Upper lobe of left lung (tissue), 6 donors: ENCODE measurements around the gene PRCD. TPM values are rescaled to one million over a fixed set of nuclear protein-coding genes. Genes with fewer than 3 reads are reported as not detected.
A peak's percentile ranks its signal among the peaks of the same experiment; 100 is the strongest.

ENCODE experiments used
- ATAC-seq, 2 donors: fragments of 200-7000 bp; cut with Tn5 transposase; one replicate each; pipeline ENCODE4 v1.9.1; 2022; ENCODE audit warnings: mild to moderate bottlenecking in 2 of 2, moderate library complexity in 2 of 2; ENCODE audit not compliant: low FRiP score in 2 of 2
- DNase-seq, 2 donors: peaks; one replicate each; pipeline ENCODE4 v3.0.0-alpha.2; 2019 to 2020
- H3K27ac ChIP-seq, 4 donors: fragments of 200-600 bp; sonication (generic); one replicate each; pipeline ENCODE4 v1.5.1; 2016 to 2019
- H3K27me3 ChIP-seq, 4 donors: fragments of 200-600 bp; sonication (generic); one replicate each; pipeline ENCODE4 v1.5.1; 2017 to 2019
- H3K36me3 ChIP-seq, 4 donors: fragments of 200-600 bp; sonication (generic); one replicate each; pipeline ENCODE4 v1.5.1; 2016 to 2019
- H3K4me1 ChIP-seq, 4 donors: fragments of 200-600 bp; sonication (generic); one replicate each; pipeline ENCODE4 v1.5.1; 2018 to 2019
- H3K4me3 ChIP-seq, 4 donors: fragments of 200-600 bp; sonication (generic); one replicate each; pipeline ENCODE4 v1.5.1; 2017 to 2019; ENCODE audit warnings: mild to moderate bottlenecking in 2 of 4, moderate library complexity in 1 of 4
- H3K9me3 ChIP-seq, 4 donors: fragments of 200-600 bp; sonication (generic); one replicate each; pipeline ENCODE4 v1.5.1; 2018 to 2019
- CTCF ChIP-seq, 6 experiments: fragments of 450-650 bp in 4 of 6; fragments of 200-600 bp in 2 of 6; sonication (generic) in 2 of 6; IDR thresholded peaks; one replicate each; pipeline ENCODE4 v1.5.1; 2016 to 2019; ENCODE audit warnings: antibody characterized with exemption in 6 of 6
- EP300 ChIP-seq, 4 donors: sonication (generic); formaldehyde crosslinking; IDR thresholded peaks; one replicate each; pipeline ENCODE4 v1.5.1; 2017; ENCODE audit warnings: antibody characterized with exemption in 4 of 4, control low read depth in 2 of 4
- POLR2A ChIP-seq, 4 donors: fragments of 450-650 bp; IDR thresholded peaks; one replicate each; pipeline ENCODE4 v1.5.1; 2016 to 2017; ENCODE audit warnings: antibody characterized with exemption in 4 of 4, mild to moderate bottlenecking in 2 of 4
- POLR2AphosphoS5 ChIP-seq, 2 donors: sonication (generic); formaldehyde crosslinking; IDR thresholded peaks; one replicate each; pipeline ENCODE4 v1.5.1; 2017; ENCODE audit warnings: antibody characterized with exemption in 2 of 2
- WGBS, 2 donors: methylation state at CpG; one replicate each; pipeline ENCODE4 v1.1.5; 2017 to 2018; 5-methylcytosine and 5-hydroxymethylcytosine counted together
- total RNA-seq, 6 donors: library from RNA; depleted of rRNA in 4 of 6; stranded (reverse); fragments of >200 nt in 4 of 6; gene quantifications; one replicate each; pipeline versions ENCODE4 v1.1.0 to v1.2.1, GENCODE V29; 2016 to 2021
- donor health status: DM: no; HTN: no; CAD: no; lungs with moderate emphysema.
- donor health status: DM: no; HTN: yes; CAD: no; lungs with severe emphysema.

Gene PRCD
- total RNA-seq, 6 donors from 2014 or later = 3.0 to 13.9 (median 7.2) TPM; not detected in 1

- TF ChIP-seq POLR2AphosphoS5 (IDR thresholded peaks at IDR 0.05) = no peak
- no peak for TF ChIP-seq EP300 (IDR thresholded peaks at IDR 0.05)
- TF ChIP-seq CTCF (IDR thresholded peaks at IDR 0.05) = no peak
- no peak for TF ChIP-seq POLR2A (IDR thresholded peaks at IDR 0.05)
- Histone ChIP-seq H3K27ac (peak overlapping the region in 3 of 4 donors; percentile 38 to 75 (median 42)), H3K36me3 (no peaks in the 10 kb centered on the region), H3K9me3 (no peaks in the 10 kb centered on the region), H3K4me3 (no peak overlapping the region), H3K27me3 (peaks cover 0 to 18% (median 10%) of the 10 kb centered on the region in 4 donors), H3K4me1 (peaks cover 32 to 46% (median 38%) of the 10 kb centered on the region in 4 donors)
- 70 to 84% methylated on average over 5 to 6 of the region's 7 CpGs for WGBS, 2 donors
- DNase-seq = no peak
- no peak for ATAC-seq
Observed at GRCh38 chr17:76534831-76535732, 4.8 kb upstream of the PRCD start.

- no peaks in the 10 kb centered on the region for H3K9me3 ChIP-seq
- peak overlapping the region in 3 of 4 donors; percentile 42 to 79 (median 75) for H3K27ac ChIP-seq
- 77 to 89% methylated on average over 11 to 19 of the region's 19 CpGs for WGBS, 2 donors
- H3K36me3 ChIP-seq = no peaks in the 10 kb centered on the region
- H3K4me3 ChIP-seq = no peak overlapping the region
- H3K4me1 ChIP-seq = peaks cover 32 to 44% (median 38%) of the 10 kb centered on the region in 4 donors
- DNase-seq (no peak), ATAC-seq (no peak)
- TF ChIP-seq CTCF (IDR thresholded peaks at IDR 0.05) (no peak), POLR2AphosphoS5 (IDR thresholded peaks at IDR 0.05) (no peak), POLR2A (IDR thresholded peaks at IDR 0.05) (no peak), EP300 (IDR thresholded peaks at IDR 0.05) (no peak)
- peaks cover 0 to 18% (median 10%) of the 10 kb centered on the region in 4 donors for H3K27me3 ChIP-seq
Observed at GRCh38 chr17:76535788-76536510, 3.9 kb upstream of the PRCD start.

DNA sequence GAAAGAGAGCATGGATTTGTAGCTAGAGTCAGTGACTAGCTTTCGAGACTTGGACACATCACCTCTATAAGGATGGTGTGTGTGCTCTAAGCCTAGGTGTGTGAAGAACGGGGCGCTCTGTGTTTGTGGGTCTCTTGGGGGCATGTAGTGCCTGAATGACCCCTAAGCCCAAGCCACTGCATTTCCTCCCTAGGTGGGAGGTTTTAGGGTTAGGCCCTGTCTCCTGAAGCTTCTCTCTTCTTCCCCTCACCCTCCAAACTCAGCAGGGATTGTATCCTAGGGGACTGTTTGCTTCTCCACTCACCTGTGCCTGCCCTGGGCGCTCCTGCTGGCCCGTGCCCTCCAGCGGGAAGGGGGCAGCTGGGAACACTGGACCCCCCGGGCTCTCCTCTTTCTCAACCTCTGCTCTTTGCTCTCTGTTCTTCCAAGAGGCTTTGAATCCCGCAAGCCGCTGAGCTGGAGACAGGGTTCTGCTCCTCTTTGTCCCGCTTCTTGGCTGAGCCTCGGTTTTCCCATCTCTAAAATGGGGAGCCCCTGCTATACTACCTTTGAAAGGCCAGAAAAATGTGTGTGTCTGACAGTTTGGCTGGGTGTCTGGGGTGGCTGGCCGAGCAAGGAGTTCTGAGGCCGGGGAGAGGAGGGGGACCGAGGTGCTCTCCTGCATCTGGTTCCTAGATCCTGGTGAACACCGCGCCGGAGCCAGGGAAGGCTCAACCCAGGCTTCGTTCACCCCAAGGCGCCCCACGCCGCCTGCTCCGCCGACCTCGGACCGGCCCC lies 3.1 kb upstream of the PRCD start:
- WGBS, 2 donors = 68 to 79% methylated on average over 11 to 25 of the region's 25 CpGs
- H3K27me3 ChIP-seq = peaks cover 0 to 18% (median 10%) of the 10 kb centered on the region in 4 donors
- no peaks in the 10 kb centered on the region for H3K9me3 ChIP-seq
- no peaks in the 10 kb centered on the region for H3K36me3 ChIP-seq
- DNase-seq = no peak
- ATAC-seq = no peak
- H3K4me1 ChIP-seq = peaks cover 28 to 44% (median 39%) of the 10 kb centered on the region in 4 donors
- no peak for TF ChIP-seq POLR2AphosphoS5 (IDR thresholded peaks at IDR 0.05)
- no peak for TF ChIP-seq POLR2A (IDR thresholded peaks at IDR 0.05)
- no peak for TF ChIP-seq CTCF (IDR thresholded peaks at IDR 0.05)
- TF ChIP-seq EP300 (IDR thresholded peaks at IDR 0.05) = no peak
- H3K4me3 ChIP-seq = peak overlapping the region in 3 of 4 donors; percentile 28 to 49 (median 47)
- peak overlapping the region in 3 of 4 donors; percentile 67 to 79 (median 75) for H3K27ac ChIP-seq

- peak in 1 of 2 donors; percentile 89 for DNase-seq
- ATAC-seq = peak in 1 of 2 donors; percentile 2
- H3K4me3 ChIP-seq = peak overlapping the region in 3 of 4 donors; percentile 28 to 49 (median 47)
Observed at GRCh38 chr17:76537288-76537577, 2.6 kb upstream of the PRCD start.

More at GRCh38 chr17:76537288-76537577, 2.6 kb upstream of the PRCD start:
- Histone ChIP-seq H3K27ac (peak overlapping the region in 3 of 4 donors; percentile 67 to 79 (median 75)), H3K27me3 (peaks cover 0 to 18% (median 10%) of the 10 kb centered on the region in 4 donors), H3K9me3 (no peaks in the 10 kb centered on the region), H3K4me1 (peaks cover 28 to 44% (median 38%) of the 10 kb centered on the region in 4 donors), H3K36me3 (no peaks in the 10 kb centered on the region)
- 12% methylated on average over 15 of the region's 26 CpGs; no CpG with 5 or more reads in 1 of the 2 donors for WGBS, 2 donors
- no peak for TF ChIP-seq POLR2A (IDR thresholded peaks at IDR 0.05)
- TF ChIP-seq CTCF (IDR thresholded peaks at IDR 0.05) = no peak
